SK-N-SH (cell line): Measurements from ENCODE around the gene APOL4.

ENCODE experiments used
- CHD2 ChIP-seq: fragments of 150-350 bp; IDR thresholded peaks from 2 replicates; pipeline ENCODE4 v1.6.1; 2018; ENCODE audit warnings: low read length; ENCODE audit not compliant: partially characterized antibody
- CTCF ChIP-seq: fragments of 200-600 bp; sonication (generic); IDR thresholded peaks from 2 replicates; pipeline ENCODE4 v1.6.1; 2017; ENCODE audit warnings: antibody characterized with exemption, mild to moderate bottlenecking, moderate library complexity
- EP300 ChIP-seq, 2 experiments: IDR thresholded peaks; 2 replicates each; pipeline versions ENCODE4 v1.4.0 to v1.6.1; 2012; ENCODE audit warnings: borderline replicate concordance in 1 of 2, low read depth in 1 of 2, low read length in 1 of 2
- GABPA ChIP-seq: IDR thresholded peaks from 2 replicates; pipeline ENCODE4 v1.4.0; 2012; ENCODE audit warnings: low read depth, mild to moderate bottlenecking
- JUND ChIP-seq: IDR thresholded peaks from 2 replicates; pipeline ENCODE4 v1.4.0; 2012
- NRF1 ChIP-seq: IDR thresholded peaks from 2 replicates; pipeline ENCODE4 v1.6.1; 2012; ENCODE audit warnings: low read depth, mild to moderate bottlenecking, low read length
- POLR2AphosphoS5 ChIP-seq: IDR thresholded peaks from 2 replicates; pipeline ENCODE4 v1.6.1; 2012; ENCODE audit warnings: low read depth, low read length
- RCOR1 ChIP-seq: fragments of 150-350 bp; IDR thresholded peaks from 2 replicates; pipeline ENCODE4 v1.6.1; 2017; ENCODE audit warnings: antibody characterized with exemption, low read length
- RFX5 ChIP-seq: IDR thresholded peaks from 2 replicates; pipeline ENCODE4 v1.6.1; 2012; ENCODE audit warnings: mild to moderate bottlenecking, improper control_type of control experiment, low read length
- SMC3 ChIP-seq: IDR thresholded peaks from 2 replicates; pipeline ENCODE4 v1.6.1; 2012; ENCODE audit warnings: low read depth, low read length, improper control_type of control experiment
- TCF12 ChIP-seq: IDR thresholded peaks from 2 replicates; pipeline ENCODE4 v1.4.0; 2012
- TF ChIP-seq, protein P1 (sequence below): IDR thresholded peaks from 2 replicates; pipeline ENCODE4 v1.4.0; 2012; ENCODE audit warnings: low read depth

GRCh38 chr22:36156119-36156514 lies 45.5 kb downstream of the APOL4 start:
- TF ChIP-seq CTCF (no peak), NRF1 (no peak), SMC3 (no peak), POLR2AphosphoS5 (no peak), RFX5 (no peak), TCF12 (no peak), GABPA (no peak), RCOR1 (no peak), EP300 (IDR thresholded peaks at IDR 0.05; ENCODE audit: borderline replicate concordance in 1 of 2, low read depth in 1 of 2, low read length in 1 of 2) (no peak), JUND (no peak), CHD2 (no peak)
- TF ChIP-seq, protein P1, sequence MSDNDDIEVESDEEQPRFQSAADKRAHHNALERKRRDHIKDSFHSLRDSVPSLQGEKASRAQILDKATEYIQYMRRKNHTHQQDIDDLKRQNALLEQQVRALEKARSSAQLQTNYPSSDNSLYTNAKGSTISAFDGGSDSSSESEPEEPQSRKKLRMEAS, result no peak
